NCI-H1436 (cell line): Measurements from ENCODE around the gene PRR7.
A peak's percentile ranks its signal among the peaks of the same experiment; 100 is the strongest.

Experiments
- DNase-seq: peaks from one replicate; lab custom pipeline; 2025; lab: John Stamatoyannopoulos, UW

PRR7 gene

GRCh38 chr5:177499842-177500241, 53.2 kb downstream of the PRR7 start:
- no peak for DNase-seq

DNA sequence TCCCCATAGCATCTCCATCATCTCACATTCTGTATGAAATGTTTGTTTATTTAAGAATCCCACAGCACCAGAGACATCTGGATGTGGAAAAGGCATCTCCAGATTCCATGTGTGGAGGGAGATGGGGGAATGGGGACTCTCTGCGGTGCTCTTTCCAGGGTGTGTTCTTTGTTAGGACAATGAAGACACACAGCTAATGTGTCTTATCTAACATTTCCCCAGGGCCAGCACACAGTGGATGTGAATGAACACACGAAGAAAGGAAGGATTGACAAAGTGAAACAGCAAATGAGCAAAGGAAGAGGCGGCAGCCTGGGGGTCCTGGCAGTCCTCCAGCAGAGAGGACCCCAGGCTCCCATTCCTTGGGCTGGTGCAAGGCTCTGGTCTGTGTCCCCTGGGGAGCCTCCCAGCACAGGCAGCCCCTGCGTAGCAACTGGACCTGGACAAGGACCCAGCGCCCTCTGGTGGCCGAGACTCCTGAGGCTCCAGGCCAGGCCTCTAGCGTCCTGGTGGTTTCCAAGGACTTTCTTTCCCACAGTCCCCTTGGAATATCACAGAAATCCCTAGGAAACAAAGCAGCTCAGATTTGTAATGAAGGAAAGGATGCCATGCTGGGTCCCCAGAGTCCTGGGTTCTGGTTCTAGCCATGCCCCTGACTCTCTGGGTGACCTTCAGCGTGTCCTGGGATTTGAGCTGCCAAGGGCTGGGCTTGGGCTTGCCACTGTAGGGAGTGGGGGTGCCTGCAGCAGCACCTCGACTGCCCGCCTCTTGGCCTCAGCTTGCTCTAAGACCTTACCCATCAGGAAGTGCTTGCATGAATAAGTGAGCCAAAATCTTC, 54.3 kb downstream of the PRR7 start:
- DNase-seq = peak; percentile 50

DNA sequence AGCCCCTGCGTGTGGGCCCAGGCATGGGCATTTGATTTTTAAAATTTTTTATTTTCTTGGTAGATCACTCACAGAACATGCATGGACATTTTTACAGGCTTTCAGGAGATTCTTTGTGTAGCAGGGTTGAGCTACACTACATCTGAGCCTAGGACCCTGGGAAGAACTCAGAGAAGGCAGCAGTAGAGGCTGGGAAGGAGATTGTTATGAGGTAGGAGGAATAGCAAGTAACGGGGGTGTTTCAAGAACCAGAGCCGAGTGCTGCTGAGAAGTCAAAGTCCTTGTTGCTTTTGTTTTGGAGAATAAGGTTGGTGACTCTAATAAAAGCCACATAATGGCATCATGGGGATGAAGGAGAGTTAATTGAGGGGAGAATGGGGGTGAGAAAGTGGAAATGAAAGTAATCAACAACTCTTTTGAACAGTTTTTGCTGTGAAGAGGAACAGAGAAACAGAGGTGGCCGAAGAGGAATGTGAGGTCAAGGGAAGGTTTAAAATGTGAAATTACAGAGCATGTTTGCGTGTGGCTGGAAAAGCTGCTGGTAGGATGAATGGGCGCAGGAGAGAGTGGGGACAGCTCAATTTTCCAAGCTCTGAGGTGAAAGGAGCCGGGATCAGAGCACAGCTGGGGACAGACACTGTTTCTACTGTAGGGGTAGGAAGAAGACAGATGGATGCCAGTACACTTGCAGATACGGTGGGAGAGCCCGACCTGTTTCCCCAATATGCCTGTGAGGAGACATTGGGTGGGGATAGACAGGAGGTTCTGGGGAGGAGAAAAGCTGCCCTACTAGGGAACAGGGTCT, 55.5 kb downstream of the PRR7 start:
- DNase-seq = no peak

GRCh38 chr5:177502886-177503285, 56.3 kb downstream of the PRR7 start:
- no peak for DNase-seq

DNA sequence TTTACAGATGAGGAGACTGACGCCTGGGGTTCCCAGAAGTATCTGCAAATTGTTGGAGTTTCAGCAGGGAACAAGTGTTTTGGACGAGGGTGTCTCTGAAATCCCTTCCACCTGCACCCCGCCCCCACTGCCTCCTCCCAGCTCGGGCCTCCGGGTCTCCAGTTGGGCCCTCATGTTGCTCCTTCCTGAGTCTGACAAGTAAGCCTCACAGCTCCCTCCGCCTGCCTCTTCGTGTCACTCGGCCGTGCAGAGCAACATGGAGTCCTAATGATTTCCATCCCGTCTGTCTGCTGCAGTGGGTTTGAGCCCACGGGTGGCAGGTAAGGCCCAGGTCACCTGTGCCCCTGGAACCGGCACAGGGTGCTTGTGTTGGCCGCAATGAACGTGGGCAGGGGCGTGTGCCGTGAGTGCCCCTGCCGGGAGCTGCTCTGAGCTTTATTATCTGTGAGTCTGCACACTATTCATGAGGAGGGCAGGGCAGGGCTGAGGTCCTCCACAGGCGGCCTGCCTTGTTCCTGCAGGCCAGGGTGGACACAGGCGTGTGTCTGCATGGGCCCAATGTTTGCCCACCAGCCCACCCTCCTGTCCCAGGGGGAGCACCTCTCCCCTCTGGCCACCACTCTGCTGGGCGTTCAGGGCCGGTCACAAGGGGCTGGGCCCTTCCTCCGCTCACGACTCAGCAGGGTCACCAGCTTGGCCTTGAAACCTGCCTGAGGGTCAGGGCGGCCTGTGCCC, 56.9 kb downstream of the PRR7 start:
- no peak for DNase-seq

- DNase-seq = no peak
Measured at GRCh38 chr5:177504086-177505056, 57.8 kb downstream of the PRR7 start.

GRCh38 chr5:177505075-177505474, 58.5 kb downstream of the PRR7 start:
- no peak for DNase-seq
